Upper lobe of left lung (tissue), 6 donors: ENCODE results near the gene DACT2. TPM values are rescaled to one million over a fixed set of nuclear protein-coding genes. Genes with fewer than 3 reads are reported as not detected.

Experiments
- ATAC-seq, 2 donors: fragments of 200-7000 bp; cut with Tn5 transposase; one replicate each; pipeline ENCODE4 v1.9.1; 2022; ENCODE audit warnings: mild to moderate bottlenecking in 2 of 2, moderate library complexity in 2 of 2; ENCODE audit not compliant: low FRiP score in 2 of 2
- DNase-seq, 2 donors: peaks; one replicate each; pipeline ENCODE4 v3.0.0-alpha.2; 2019 to 2020
- H3K27ac ChIP-seq, 4 donors: fragments of 200-600 bp; sonication (generic); one replicate each; pipeline ENCODE4 v1.5.1; 2016 to 2019
- H3K27me3 ChIP-seq, 4 donors: fragments of 200-600 bp; sonication (generic); one replicate each; pipeline ENCODE4 v1.5.1; 2017 to 2019
- H3K36me3 ChIP-seq, 4 donors: fragments of 200-600 bp; sonication (generic); one replicate each; pipeline ENCODE4 v1.5.1; 2016 to 2019
- H3K4me1 ChIP-seq, 4 donors: fragments of 200-600 bp; sonication (generic); one replicate each; pipeline ENCODE4 v1.5.1; 2018 to 2019
- H3K4me3 ChIP-seq, 4 donors: fragments of 200-600 bp; sonication (generic); one replicate each; pipeline ENCODE4 v1.5.1; 2017 to 2019; ENCODE audit warnings: mild to moderate bottlenecking in 2 of 4, moderate library complexity in 1 of 4
- H3K9me3 ChIP-seq, 4 donors: fragments of 200-600 bp; sonication (generic); one replicate each; pipeline ENCODE4 v1.5.1; 2018 to 2019
- EP300 ChIP-seq, 4 donors: sonication (generic); formaldehyde crosslinking; IDR thresholded peaks; one replicate each; pipeline ENCODE4 v1.5.1; 2017; ENCODE audit warnings: antibody characterized with exemption in 4 of 4, control low read depth in 2 of 4
- POLR2A ChIP-seq, 4 donors: fragments of 450-650 bp; IDR thresholded peaks; one replicate each; pipeline ENCODE4 v1.5.1; 2016 to 2017; ENCODE audit warnings: antibody characterized with exemption in 4 of 4, mild to moderate bottlenecking in 2 of 4
- POLR2AphosphoS5 ChIP-seq, 2 donors: sonication (generic); formaldehyde crosslinking; IDR thresholded peaks; one replicate each; pipeline ENCODE4 v1.5.1; 2017; ENCODE audit warnings: antibody characterized with exemption in 2 of 2
- WGBS, 2 donors: methylation state at CpG; one replicate each; pipeline ENCODE4 v1.1.5; 2017 to 2018; 5-methylcytosine and 5-hydroxymethylcytosine counted together
- total RNA-seq, 6 donors: library from RNA; depleted of rRNA in 4 of 6; stranded (reverse); fragments of >200 nt in 4 of 6; gene quantifications; one replicate each; pipeline versions ENCODE4 v1.1.0 to v1.2.1, GENCODE V29; 2016 to 2021
- TF ChIP-seq, protein P1 (sequence below), 6 experiments: fragments of 450-650 bp in 4 of 6; fragments of 200-600 bp in 2 of 6; sonication (generic) in 2 of 6; IDR thresholded peaks; one replicate each; pipeline ENCODE4 v1.5.1; 2016 to 2019; ENCODE audit warnings: antibody characterized with exemption in 6 of 6
- donor health status: DM: no; HTN: no; CAD: no; lungs with moderate emphysema.
- donor health status: DM: no; HTN: yes; CAD: no; lungs with severe emphysema.

DACT2 gene
- total RNA-seq, 6 donors from 2014 or later = 0.44 to 13.6 (median 3.2) TPM

DNA sequence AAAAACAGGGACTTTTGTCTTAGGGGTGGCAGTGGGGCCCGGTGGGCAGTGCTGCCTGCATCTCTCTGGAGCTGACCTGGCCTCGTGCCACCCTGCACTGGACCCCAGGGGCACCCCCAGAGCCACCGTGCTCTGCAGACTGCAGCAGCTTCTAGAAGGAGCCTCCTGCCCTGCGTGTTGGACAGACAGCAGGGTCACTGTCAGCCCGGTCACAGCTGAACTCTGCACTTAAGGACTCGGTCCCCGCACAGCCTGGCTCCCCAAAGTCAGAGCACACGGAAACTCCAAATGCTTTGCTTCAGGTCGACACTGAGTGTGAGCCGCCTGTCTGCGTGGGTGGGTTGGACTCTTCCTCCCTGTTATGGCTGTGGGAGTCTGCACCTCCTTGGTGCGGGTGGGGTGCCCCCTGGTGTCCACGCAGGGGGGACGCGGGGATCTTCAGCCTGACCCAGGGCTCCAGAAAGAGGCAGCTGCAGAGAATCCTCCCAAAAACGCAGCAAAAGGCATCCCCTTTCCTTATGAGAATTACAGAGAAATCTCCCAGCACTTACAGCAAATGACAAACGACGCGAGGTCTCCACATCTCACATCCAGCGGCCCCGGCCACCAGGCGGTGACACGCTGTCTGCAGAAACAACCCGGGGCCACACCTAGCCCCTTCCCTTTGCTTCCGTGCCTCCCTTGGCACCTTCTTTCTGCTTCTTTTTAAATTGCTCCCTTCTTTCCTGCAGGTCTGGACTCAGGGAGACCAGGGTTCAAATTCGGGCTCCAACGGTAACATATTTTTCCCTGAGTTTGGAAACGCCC is 36.3 kb upstream of the DACT2 start:
- Histone ChIP-seq H3K4me3 (no peak overlapping the region), H3K27me3 (no peaks in the 10 kb centered on the region), H3K9me3 (no peaks in the 10 kb centered on the region), H3K4me1 (peaks cover 0 to 7% (median 1%) of the 10 kb centered on the region in 4 donors), H3K36me3 (no peaks in the 10 kb centered on the region), H3K27ac (no peak overlapping the region)
- DNase-seq (peak; percentile 44 to 86), ATAC-seq (peak; percentile 84 to 97)
- TF ChIP-seq POLR2AphosphoS5 (IDR thresholded peaks at IDR 0.05) (no peak), EP300 (IDR thresholded peaks at IDR 0.05) (no peak), POLR2A (IDR thresholded peaks at IDR 0.05) (no peak)
- TF ChIP-seq, protein P1, sequence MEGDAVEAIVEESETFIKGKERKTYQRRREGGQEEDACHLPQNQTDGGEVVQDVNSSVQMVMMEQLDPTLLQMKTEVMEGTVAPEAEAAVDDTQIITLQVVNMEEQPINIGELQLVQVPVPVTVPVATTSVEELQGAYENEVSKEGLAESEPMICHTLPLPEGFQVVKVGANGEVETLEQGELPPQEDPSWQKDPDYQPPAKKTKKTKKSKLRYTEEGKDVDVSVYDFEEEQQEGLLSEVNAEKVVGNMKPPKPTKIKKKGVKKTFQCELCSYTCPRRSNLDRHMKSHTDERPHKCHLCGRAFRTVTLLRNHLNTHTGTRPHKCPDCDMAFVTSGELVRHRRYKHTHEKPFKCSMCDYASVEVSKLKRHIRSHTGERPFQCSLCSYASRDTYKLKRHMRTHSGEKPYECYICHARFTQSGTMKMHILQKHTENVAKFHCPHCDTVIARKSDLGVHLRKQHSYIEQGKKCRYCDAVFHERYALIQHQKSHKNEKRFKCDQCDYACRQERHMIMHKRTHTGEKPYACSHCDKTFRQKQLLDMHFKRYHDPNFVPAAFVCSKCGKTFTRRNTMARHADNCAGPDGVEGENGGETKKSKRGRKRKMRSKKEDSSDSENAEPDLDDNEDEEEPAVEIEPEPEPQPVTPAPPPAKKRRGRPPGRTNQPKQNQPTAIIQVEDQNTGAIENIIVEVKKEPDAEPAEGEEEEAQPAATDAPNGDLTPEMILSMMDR (IDR thresholded peaks at IDR 0.05) = peak; percentile 37 to 86 (median 74)
- WGBS, 2 donors = 45 to 71% methylated on average over 15 to 27 of the region's 28 CpGs

- Histone ChIP-seq H3K9me3 (no peaks in the 10 kb centered on the region), H3K36me3 (no peaks in the 10 kb centered on the region), H3K4me1 (peaks cover 0 to 7% (median 1%) of the 10 kb centered on the region in 4 donors), H3K4me3 (no peak overlapping the region), H3K27ac (no peak overlapping the region), H3K27me3 (no peaks in the 10 kb centered on the region)
- peak in 1 of 2 donors; percentile 48 for ATAC-seq
- no peak for TF ChIP-seq POLR2AphosphoS5 (IDR thresholded peaks at IDR 0.05)
- TF ChIP-seq POLR2A (IDR thresholded peaks at IDR 0.05) = no peak
- WGBS, 2 donors = 88 to 93% methylated on average over 10 of the region's 10 CpGs
- no peak for DNase-seq
Observed at GRCh38 chr6:168354338-168354737, 34.8 kb upstream of the DACT2 start.

DNA sequence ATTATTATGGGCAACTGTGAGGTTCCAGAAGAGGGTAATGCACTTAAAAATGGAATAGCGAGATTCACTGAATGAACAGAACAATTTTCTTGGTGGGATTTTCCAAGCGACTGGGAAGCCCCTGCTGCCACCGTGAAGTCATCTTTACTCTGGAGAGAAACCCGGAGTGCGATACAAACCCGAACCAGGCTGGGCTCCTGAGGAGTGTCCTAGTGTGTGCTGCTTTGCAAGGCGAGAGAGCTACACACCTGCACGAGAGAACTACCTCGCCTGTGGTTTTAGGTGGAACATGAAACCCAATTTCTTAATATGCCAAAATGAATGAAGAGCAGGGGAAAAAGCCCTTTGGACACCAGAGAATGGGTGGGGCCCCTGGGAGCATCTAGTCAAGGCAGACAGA is 33.5 kb upstream of the DACT2 start:
- 90 to 93% methylated on average over 9 of the region's 9 CpGs for WGBS, 2 donors
- no peaks in the 10 kb centered on the region for H3K27me3 ChIP-seq
- TF ChIP-seq POLR2AphosphoS5 (IDR thresholded peaks at IDR 0.05) = no peak
- TF ChIP-seq, protein P1 (IDR thresholded peaks at IDR 0.05) = no peak
- no peak for TF ChIP-seq EP300 (IDR thresholded peaks at IDR 0.05)
- TF ChIP-seq POLR2A (IDR thresholded peaks at IDR 0.05) = no peak
- no peak overlapping the region for H3K4me3 ChIP-seq
- DNase-seq = no peak
- H3K36me3 ChIP-seq = no peaks in the 10 kb centered on the region
- ATAC-seq = no peak
- H3K4me1 ChIP-seq = peaks cover 0 to 7% (median 1%) of the 10 kb centered on the region in 4 donors
- no peaks in the 10 kb centered on the region for H3K9me3 ChIP-seq
- no peak overlapping the region for H3K27ac ChIP-seq

DNA sequence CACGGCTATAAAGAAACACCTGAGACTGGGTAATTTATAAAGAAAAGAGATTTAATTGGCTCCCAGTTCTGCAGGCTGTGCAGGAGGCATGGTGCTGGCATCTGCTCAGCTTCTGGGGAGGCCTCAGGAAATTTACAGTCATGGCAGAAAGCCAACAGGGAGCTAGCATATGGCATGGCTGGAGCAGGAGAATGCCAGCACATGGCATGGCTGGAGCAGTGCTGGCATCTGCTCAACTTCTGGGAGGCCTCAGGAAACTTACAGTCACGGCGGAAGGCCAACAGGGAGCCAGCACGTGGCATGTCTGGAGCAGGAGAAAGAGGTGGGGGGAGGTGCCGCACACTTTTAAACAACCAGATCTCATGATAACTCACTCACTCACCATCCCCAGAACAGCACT is 32.5 kb upstream of the DACT2 start:
- Histone ChIP-seq H3K36me3 (no peaks in the 10 kb centered on the region), H3K27me3 (no peaks in the 10 kb centered on the region), H3K4me3 (no peak overlapping the region), H3K4me1 (peaks cover 0 to 7% (median 1%) of the 10 kb centered on the region in 4 donors), H3K9me3 (no peaks in the 10 kb centered on the region), H3K27ac (no peak overlapping the region)
- TF ChIP-seq POLR2AphosphoS5 (IDR thresholded peaks at IDR 0.05) = no peak
- TF ChIP-seq POLR2A (IDR thresholded peaks at IDR 0.05) = no peak
- TF ChIP-seq, protein P1 (IDR thresholded peaks at IDR 0.05) = no peak
- no peak for TF ChIP-seq EP300 (IDR thresholded peaks at IDR 0.05)
- ATAC-seq (no peak), DNase-seq (no peak)
- WGBS, 2 donors = 65 to 89% methylated on average over 5 of the region's 5 CpGs

- no peaks in the 10 kb centered on the region for H3K36me3 ChIP-seq
- H3K4me3 ChIP-seq = no peak overlapping the region
- ATAC-seq = no peak
- H3K27me3 ChIP-seq = no peaks in the 10 kb centered on the region
- H3K4me1 ChIP-seq = no peaks in the 10 kb centered on the region
- H3K9me3 ChIP-seq = no peaks in the 10 kb centered on the region
- no peak for DNase-seq
- no peak overlapping the region for H3K27ac ChIP-seq
- TF ChIP-seq POLR2A (IDR thresholded peaks at IDR 0.05) = no peak
- TF ChIP-seq EP300 (IDR thresholded peaks at IDR 0.05) = no peak
- TF ChIP-seq, protein P1 (IDR thresholded peaks at IDR 0.05) = no peak
- TF ChIP-seq POLR2AphosphoS5 (IDR thresholded peaks at IDR 0.05) = no peak
- 54 to 68% methylated on average over 4 of the region's 4 CpGs for WGBS, 2 donors
Observed at GRCh38 chr6:168349718-168350210, 30.2 kb upstream of the DACT2 start.
